CD4-positive, CD25-positive, alpha-beta regulatory T cell (primary cell): Measurements from ENCODE around the gene PWWP2B. TPM values are rescaled to one million over a fixed set of nuclear protein-coding genes. Genes with fewer than 3 reads are reported as not detected.

Experiments used
- ATAC-seq, 2 donors: fragments of 150-1000 bp; cut with Tn5 transposase; one replicate each; pipeline ENCODE4 v1.10.0; 2021; ENCODE audit warnings: low read depth in 2 of 2, moderate number of reproducible peaks in 2 of 2, moderate library complexity in 1 of 2
- DNase-seq, 3 donors: peaks; one replicate each; pipeline versions ENCODE4 v3.0.0 to v3.0.0-alpha.2; 2012 to 2022; ENCODE audit warnings: mixed read lengths in 1 of 3
- H3K27ac ChIP-seq: one replicate; pipeline ENCODE4 v1.7.0; 2013; ENCODE audit warnings: mild to moderate bottlenecking, low read length; ENCODE audit not compliant: insufficient read depth, poor library complexity, severe bottlenecking
- H3K27me3 ChIP-seq: one replicate; pipeline ENCODE4 v1.7.0; 2013; ENCODE audit warnings: low read length; ENCODE audit not compliant: control insufficient read depth, insufficient read depth
- H3K36me3 ChIP-seq: one replicate; pipeline ENCODE4 v1.7.0; 2013; ENCODE audit warnings: mild to moderate bottlenecking, low read length, moderate library complexity; ENCODE audit not compliant: control insufficient read depth, insufficient read depth
- H3K4me1 ChIP-seq: 2 replicates; pipeline ENCODE4 v1.7.0; 2013; ENCODE audit warnings: mild to moderate bottlenecking, low read length; ENCODE audit not compliant: insufficient read depth, control insufficient read depth, poor library complexity, severe bottlenecking
- H3K4me3 ChIP-seq: one replicate; pipeline ENCODE4 v1.7.0; 2013; ENCODE audit warnings: low read depth, mild to moderate bottlenecking, low read length, moderate library complexity
- H3K9me3 ChIP-seq, 2 experiments: 1 replicate in 1 of 2; 2 replicates in 1 of 2; pipeline ENCODE4 v1.7.0; 2013; ENCODE audit warnings: low read length in 2 of 2, mild to moderate bottlenecking in 1 of 2, moderate library complexity in 1 of 2; ENCODE audit not compliant: control insufficient read depth in 2 of 2
- H3K27ac Mint-ChIP-seq, 3 donors: one replicate each; pipeline ENCODE4 v1.8.0; 2020 to 2022; ENCODE audit warnings: mild to moderate bottlenecking in 3 of 3, mixed read lengths in 3 of 3, moderate library complexity in 2 of 3
- H3K27me3 Mint-ChIP-seq: one replicate; pipeline ENCODE4 v1.8.0; 2022; ENCODE audit warnings: mild to moderate bottlenecking, mixed read lengths
- H3K36me3 Mint-ChIP-seq: one replicate; pipeline ENCODE4 v1.8.0; 2020; ENCODE audit warnings: mixed read lengths
- H3K4me1 Mint-ChIP-seq, 4 donors: one replicate each; pipeline ENCODE4 v1.8.0; 2020 to 2022; ENCODE audit warnings: mixed read lengths in 4 of 4, mild to moderate bottlenecking in 1 of 4
- H3K4me3 Mint-ChIP-seq, 4 donors: one replicate each; pipeline ENCODE4 v1.8.0; 2020 to 2022; ENCODE audit warnings: mild to moderate bottlenecking in 4 of 4, mixed read lengths in 4 of 4, moderate library complexity in 3 of 4
- H3K9me3 Mint-ChIP-seq, 7 donors: one replicate each; pipeline ENCODE4 v1.8.0; 2020 to 2022; ENCODE audit warnings: mixed read lengths in 7 of 7, mild to moderate bottlenecking in 3 of 7, moderate library complexity in 2 of 7
- polyA plus RNA-seq, 4 donors: library from polyadenylated mRNA; unstranded; fragments of 300-500 nt; fragmentation: Illumina TruSeq; gene quantifications; one replicate each; pipeline ENCODE4 v1.2.3, GENCODE V29; 2021
- total RNA-seq: library from RNA; stranded (reverse); gene quantifications from one replicate; pipeline ENCODE4 v1.2.3, GENCODE V29; 2022

PWWP2B gene
- total and polyA plus RNA-seq, 5 donors from 2014 or later = 0.56 to 10.9 (median 0.90) TPM

DNA sequence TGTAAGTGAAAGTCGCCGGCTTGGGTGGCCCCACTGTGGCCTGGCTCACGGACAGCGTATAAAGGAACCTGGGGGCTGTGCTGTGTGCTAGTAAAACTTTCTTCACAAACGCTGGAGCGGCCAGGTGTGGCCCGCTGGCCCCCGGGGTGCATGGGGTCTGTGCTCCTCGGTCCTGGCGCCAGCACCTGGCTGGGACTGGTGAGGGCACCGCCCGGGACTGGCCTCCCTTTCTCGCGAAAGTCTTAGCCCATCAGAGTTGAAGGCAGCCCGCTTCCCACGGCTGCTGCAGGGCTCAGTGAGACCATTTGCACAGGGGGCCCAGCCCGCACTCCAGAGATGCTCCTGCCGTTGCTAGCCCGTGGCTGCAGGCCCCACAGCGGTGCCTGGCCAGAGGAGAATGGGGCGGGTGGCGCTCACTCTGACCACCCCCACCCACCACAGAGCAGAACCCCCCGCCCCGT is 5.8 kb downstream of the PWWP2B start:
- Mint-ChIP-seq H3K36me3 (peaks cover 5% of the 10 kb centered on the region), H3K27ac (no peak overlapping the region), H3K9me3 (peaks cover 0 to 2% (median 0%) of the 10 kb centered on the region in 7 donors), H3K4me1 (peaks cover 0 to 14% (median 3%) of the 10 kb centered on the region in 4 donors), H3K27me3 (no peaks in the 10 kb centered on the region), H3K4me3 (no peak overlapping the region)
- DNase-seq (no peak), ATAC-seq (no peak)
- peaks cover 8% of the 10 kb centered on the region for H3K4me1 ChIP-seq
- no peaks in the 10 kb centered on the region for H3K27me3 ChIP-seq
- H3K27ac ChIP-seq = no peak overlapping the region
- no peaks in the 10 kb centered on the region for H3K36me3 ChIP-seq
- H3K9me3 ChIP-seq = no peaks in the 10 kb centered on the region
- no peak overlapping the region for H3K4me3 ChIP-seq

DNA sequence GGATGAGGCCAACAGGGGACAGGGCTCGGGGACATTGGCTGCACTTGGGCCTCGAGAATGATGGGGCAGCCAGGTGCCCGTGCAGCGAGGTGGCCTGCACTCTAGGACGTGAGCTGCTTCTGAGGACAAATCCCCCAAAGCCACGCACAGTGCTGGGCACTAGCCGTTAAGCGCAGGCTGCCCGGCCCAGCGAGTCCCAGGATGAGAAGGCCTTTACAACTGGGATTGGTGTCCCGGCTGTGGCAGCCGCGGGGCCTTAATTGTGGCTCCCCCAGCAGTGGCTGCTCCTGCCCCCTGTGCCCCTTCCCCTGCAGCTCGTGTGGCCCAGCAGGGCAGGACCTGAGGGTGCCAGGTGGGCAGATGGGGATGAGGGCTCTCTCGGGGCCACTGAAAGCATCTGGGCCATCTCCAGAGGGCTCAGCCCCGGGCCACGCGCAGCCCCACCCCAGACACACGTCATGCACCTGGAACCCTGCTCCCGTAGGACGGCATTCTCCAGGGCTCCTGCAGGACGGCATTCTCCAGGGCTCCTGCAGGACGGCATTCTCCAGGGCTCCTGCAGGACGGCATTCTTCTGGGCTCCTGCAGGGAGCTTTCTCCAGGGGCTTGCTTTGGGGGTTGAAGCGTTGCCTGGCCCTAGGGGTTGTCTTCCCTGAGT is 6.6 kb downstream of the PWWP2B start:
- Mint-ChIP-seq H3K4me1 (peaks cover 0 to 10% (median 0%) of the 10 kb centered on the region in 4 donors), H3K27me3 (no peaks in the 10 kb centered on the region), H3K9me3 (peaks cover 0 to 2% (median 0%) of the 10 kb centered on the region in 7 donors), H3K36me3 (peaks cover 5% of the 10 kb centered on the region), H3K4me3 (no peak overlapping the region), H3K27ac (no peak overlapping the region)
- Histone ChIP-seq H3K4me3 (no peak overlapping the region), H3K9me3 (no peaks in the 10 kb centered on the region), H3K27me3 (no peaks in the 10 kb centered on the region), H3K4me1 (no peaks in the 10 kb centered on the region), H3K36me3 (no peaks in the 10 kb centered on the region), H3K27ac (no peak overlapping the region)
- no peak for DNase-seq
- no peak for ATAC-seq

DNA sequence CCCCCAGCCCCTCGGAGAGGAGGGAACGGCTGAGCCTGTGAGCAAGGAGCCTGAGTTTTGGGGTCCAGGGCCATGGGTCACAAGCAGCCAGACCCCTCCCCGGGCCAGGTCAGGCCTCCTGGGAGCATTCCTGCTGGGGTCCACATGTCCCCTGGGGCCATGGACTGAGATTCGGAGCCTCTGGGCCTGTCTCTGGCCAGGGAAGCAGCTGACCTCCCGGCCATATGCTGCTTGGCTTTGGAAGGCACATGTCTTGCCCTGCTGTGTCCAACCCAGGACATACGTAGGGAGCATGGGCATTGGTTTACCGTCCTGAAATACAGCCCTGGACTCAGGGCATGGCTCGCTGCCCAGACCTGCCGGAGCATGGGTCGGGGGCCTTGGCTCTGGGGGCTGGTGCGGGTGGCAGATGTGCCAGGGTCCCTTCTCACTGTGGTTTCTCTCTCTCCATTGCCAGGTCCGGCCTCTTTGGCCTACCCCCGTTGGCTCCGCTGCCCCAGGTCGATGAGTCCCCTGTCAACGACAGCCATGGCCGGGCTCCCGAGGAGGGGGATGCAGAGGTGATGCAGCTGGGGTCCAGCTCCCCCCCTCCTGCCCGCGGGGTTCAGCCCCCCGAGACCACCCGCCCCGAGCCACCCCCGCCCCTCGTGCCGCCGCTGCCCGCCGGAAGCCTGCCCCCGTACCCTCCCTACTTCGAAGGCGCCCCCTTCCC is 7.3 kb downstream of the PWWP2B start:
- H3K4me3 Mint-ChIP-seq = no peak overlapping the region
- no peak overlapping the region for H3K27ac Mint-ChIP-seq

DNA sequence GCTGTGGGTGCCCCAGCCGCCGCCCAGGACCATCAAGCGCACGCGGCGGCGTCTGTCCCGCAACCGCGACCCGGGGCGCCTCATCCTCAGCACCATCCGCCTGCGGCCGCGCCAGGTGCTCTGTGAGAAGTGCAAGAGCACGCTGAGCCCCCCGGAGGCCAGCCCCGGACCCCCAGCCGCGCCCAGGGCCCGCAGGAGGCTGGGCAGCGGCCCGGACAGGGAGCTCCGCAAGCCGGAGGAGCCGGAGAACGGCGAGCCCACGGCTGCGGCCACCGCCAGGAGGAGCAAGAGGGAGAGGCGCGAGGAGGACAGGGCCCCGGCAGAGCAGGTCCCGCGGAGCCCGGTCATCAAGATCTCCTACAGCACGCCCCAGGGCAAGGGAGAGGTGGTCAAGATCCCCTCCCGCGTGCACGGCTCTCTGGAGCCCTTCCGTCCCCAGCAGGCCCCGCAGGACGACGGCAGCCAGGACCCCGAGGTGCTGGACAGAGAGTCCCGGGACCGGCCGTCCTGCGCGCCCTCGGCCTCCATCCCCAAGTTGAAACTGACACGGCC is 8.0 kb downstream of the PWWP2B start:
- Mint-ChIP-seq H3K9me3 (peaks cover 0 to 2% (median 0%) of the 10 kb centered on the region in 7 donors), H3K27ac (no peak overlapping the region), H3K4me3 (no peak overlapping the region), H3K27me3 (no peaks in the 10 kb centered on the region), H3K36me3 (peaks cover 5% of the 10 kb centered on the region), H3K4me1 (peaks cover 0 to 9% (median 0%) of the 10 kb centered on the region in 4 donors)
- Histone ChIP-seq H3K4me1 (no peaks in the 10 kb centered on the region), H3K27me3 (no peaks in the 10 kb centered on the region), H3K36me3 (no peaks in the 10 kb centered on the region), H3K4me3 (no peak overlapping the region), H3K9me3 (no peaks in the 10 kb centered on the region), H3K27ac (no peak overlapping the region)
- DNase-seq = no peak
- ATAC-seq = no peak

More for the DNA sequence above, 7.3 kb downstream of the PWWP2B start:
- Histone ChIP-seq H3K4me3 (no peak overlapping the region), H3K36me3 (no peaks in the 10 kb centered on the region), H3K27me3 (no peaks in the 10 kb centered on the region), H3K27ac (no peak overlapping the region), H3K9me3 (no peaks in the 10 kb centered on the region), H3K4me1 (no peaks in the 10 kb centered on the region)
- no peak for DNase-seq
- Mint-ChIP-seq H3K27me3 (no peaks in the 10 kb centered on the region), H3K4me1 (peaks cover 0 to 10% (median 0%) of the 10 kb centered on the region in 4 donors), H3K9me3 (peaks cover 0 to 2% (median 0%) of the 10 kb centered on the region in 7 donors), H3K36me3 (peaks cover 5% of the 10 kb centered on the region)
- ATAC-seq = no peak

DNA sequence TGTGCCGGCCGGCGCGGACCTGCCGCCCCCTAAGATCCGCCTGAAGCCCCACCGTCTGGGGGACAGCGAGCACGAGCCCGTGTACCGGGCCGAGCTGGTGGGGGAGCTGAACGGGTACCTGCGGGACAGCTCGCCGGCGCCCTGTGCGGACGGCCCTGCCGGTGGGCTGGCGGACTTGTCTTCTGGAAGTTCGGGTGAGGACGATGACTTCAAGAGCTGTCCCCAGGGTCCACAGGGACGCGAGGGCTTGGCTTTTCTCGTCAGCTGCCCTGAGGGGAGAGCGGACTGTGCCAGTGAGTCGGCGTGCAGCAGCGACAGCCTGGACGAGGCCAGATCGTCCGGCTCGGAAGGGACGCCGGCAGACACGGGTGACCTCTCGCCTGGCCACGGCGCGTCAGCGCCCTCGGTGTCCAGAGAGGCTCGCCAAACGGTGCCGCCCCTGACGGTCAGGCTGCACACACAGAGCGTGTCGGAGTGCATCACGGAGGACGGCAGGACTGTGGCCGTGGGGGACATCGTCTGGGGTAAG is 8.5 kb downstream of the PWWP2B start:
- no peaks in the 10 kb centered on the region for H3K9me3 ChIP-seq
- H3K27me3 ChIP-seq = no peaks in the 10 kb centered on the region
- Mint-ChIP-seq H3K27ac (no peak overlapping the region), H3K4me1 (peaks cover 0 to 7% (median 0%) of the 10 kb centered on the region in 4 donors), H3K36me3 (peaks cover 5% of the 10 kb centered on the region), H3K4me3 (no peak overlapping the region), H3K9me3 (peaks cover 0 to 2% (median 0%) of the 10 kb centered on the region in 7 donors), H3K27me3 (no peaks in the 10 kb centered on the region)
- H3K36me3 ChIP-seq = no peaks in the 10 kb centered on the region
- no peak for ATAC-seq
- no peaks in the 10 kb centered on the region for H3K4me1 ChIP-seq
- no peak overlapping the region for H3K4me3 ChIP-seq
- DNase-seq = no peak
- H3K27ac ChIP-seq = no peak overlapping the region

- peaks cover 0 to 6% (median 0%) of the 10 kb centered on the region in 4 donors for H3K4me1 Mint-ChIP-seq
Measured at GRCh38 chr10:132406181-132406580, 9.2 kb downstream of the PWWP2B start.

GRCh38 chr10:132406750-132407149 is 9.8 kb downstream of the PWWP2B start:
- ATAC-seq = no peak
- Mint-ChIP-seq H3K36me3 (peaks cover 5% of the 10 kb centered on the region), H3K27ac (no peak overlapping the region), H3K9me3 (peaks cover 0 to 2% (median 0%) of the 10 kb centered on the region in 7 donors), H3K4me1 (peaks cover 0 to 6% (median 0%) of the 10 kb centered on the region in 4 donors), H3K27me3 (no peaks in the 10 kb centered on the region), H3K4me3 (no peak overlapping the region)
- no peaks in the 10 kb centered on the region for H3K36me3 ChIP-seq
- no peaks in the 10 kb centered on the region for H3K9me3 ChIP-seq
- no peaks in the 10 kb centered on the region for H3K27me3 ChIP-seq
- H3K27ac ChIP-seq = no peak overlapping the region
- H3K4me1 ChIP-seq = no peaks in the 10 kb centered on the region
- no peak for DNase-seq
- H3K4me3 ChIP-seq = no peak overlapping the region

More at GRCh38 chr10:132406181-132406580, 9.2 kb downstream of the PWWP2B start:
- peaks cover 5% of the 10 kb centered on the region for H3K36me3 Mint-ChIP-seq
- DNase-seq = no peak
- Histone ChIP-seq H3K4me1 (no peaks in the 10 kb centered on the region), H3K36me3 (no peaks in the 10 kb centered on the region), H3K27me3 (no peaks in the 10 kb centered on the region), H3K9me3 (no peaks in the 10 kb centered on the region), H3K4me3 (no peak overlapping the region), H3K27ac (no peak overlapping the region)
- no peaks in the 10 kb centered on the region for H3K27me3 Mint-ChIP-seq
- no peak overlapping the region for H3K27ac Mint-ChIP-seq
- no peak overlapping the region for H3K4me3 Mint-ChIP-seq
- ATAC-seq = no peak
- peaks cover 0 to 2% (median 0%) of the 10 kb centered on the region in 7 donors for H3K9me3 Mint-ChIP-seq
